ENCODE measurements around the gene IER2. TPM values are rescaled to one million over a fixed set of nuclear protein-coding genes. Genes with fewer than 3 reads are reported as not detected.
"Not testable (repeated sequence)": the region's sequence is repeated elsewhere in the genome, so short reads cannot be mapped to it uniquely, and the experiment has no call there.

Gene IER2
- total and polyA plus RNA-seq, 2 donors, result 28.3 to 92.7 TPM

- Histone ChIP-seq H3K27ac (ENCODE audit: low read depth in 1 of 2, low read length in 1 of 2) (no peak overlapping the region), H3K4me1 (ENCODE audit: control insufficient read depth in 2 of 2, insufficient read depth in 2 of 2, low read length in 2 of 2) (peaks cover 0 to 2% of the 10 kb centered on the region in 2 donors), H3K36me3 (ENCODE audit: control insufficient read depth in 2 of 2, insufficient read depth in 2 of 2, low read length in 1 of 2) (peaks cover 40 to 46% of the 10 kb centered on the region in 2 donors), H3K27me3 (ENCODE audit: control insufficient read depth in 2 of 2, insufficient read depth in 1 of 2, low read length in 1 of 2) (no peaks in the 10 kb centered on the region), H3K9me3 (ENCODE audit: control insufficient read depth in 2 of 2, insufficient read depth in 1 of 2, low read length in 1 of 2) (no peaks in the 10 kb centered on the region), H3K4me3 (ENCODE audit: low read length in 2 of 2) (no peak overlapping the region)
- WGBS, result 97% methylated on average over 60 of the region's 60 CpGs
- DNase-seq (ENCODE audit: low read depth in 6 of 9, low spot score in 9 of 9), result no peak
Measured at GRCh38 chr19:13135068-13136062, 14.8 kb upstream of the IER2 start.

DNA sequence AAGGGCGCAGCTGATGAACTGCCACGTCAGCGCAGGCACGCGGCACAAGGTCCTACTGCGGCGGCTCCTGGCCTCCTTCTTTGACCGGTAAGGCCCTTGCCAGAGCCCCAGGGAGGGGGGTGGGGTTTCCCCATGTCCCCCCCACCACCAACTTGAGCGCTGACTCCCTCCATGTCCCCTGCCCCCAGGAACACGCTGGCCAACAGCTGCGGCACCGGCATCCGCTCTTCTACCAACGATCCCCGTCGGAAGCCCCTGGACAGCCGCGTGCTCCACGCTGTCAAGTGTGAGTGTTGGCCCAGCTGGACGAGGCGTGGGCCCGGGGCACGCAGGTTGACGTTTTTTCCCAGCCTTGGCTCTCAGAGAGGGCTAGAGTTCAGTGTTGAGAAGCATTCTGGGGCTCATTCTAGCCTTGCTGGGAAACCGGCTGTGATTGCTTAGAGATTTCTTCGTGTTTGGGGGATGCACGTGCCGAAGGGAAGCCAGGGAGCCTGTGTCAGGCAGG lies 12.9 kb upstream of the IER2 start:
- peaks cover 40 to 54% of the 10 kb centered on the region in 2 donors for H3K36me3 ChIP-seq (ENCODE audit: control insufficient read depth in 2 of 2, insufficient read depth in 2 of 2, low read length in 1 of 2)
- H3K9me3 ChIP-seq (ENCODE audit: control insufficient read depth in 2 of 2, insufficient read depth in 1 of 2, low read length in 1 of 2), result no peaks in the 10 kb centered on the region
- no peak overlapping the region for H3K27ac ChIP-seq (ENCODE audit: low read depth in 1 of 2, low read length in 1 of 2)
- H3K4me3 ChIP-seq (ENCODE audit: low read length in 2 of 2), result no peak overlapping the region
- peaks cover 0 to 2% of the 10 kb centered on the region in 2 donors for H3K4me1 ChIP-seq (ENCODE audit: control insufficient read depth in 2 of 2, insufficient read depth in 2 of 2, low read length in 2 of 2)
- 99% methylated on average over 28 of the region's 28 CpGs for WGBS
- DNase-seq (ENCODE audit: low read depth in 6 of 9, low spot score in 9 of 9), result no peak
- H3K27me3 ChIP-seq (ENCODE audit: control insufficient read depth in 2 of 2, insufficient read depth in 1 of 2, low read length in 1 of 2), result no peaks in the 10 kb centered on the region

DNA sequence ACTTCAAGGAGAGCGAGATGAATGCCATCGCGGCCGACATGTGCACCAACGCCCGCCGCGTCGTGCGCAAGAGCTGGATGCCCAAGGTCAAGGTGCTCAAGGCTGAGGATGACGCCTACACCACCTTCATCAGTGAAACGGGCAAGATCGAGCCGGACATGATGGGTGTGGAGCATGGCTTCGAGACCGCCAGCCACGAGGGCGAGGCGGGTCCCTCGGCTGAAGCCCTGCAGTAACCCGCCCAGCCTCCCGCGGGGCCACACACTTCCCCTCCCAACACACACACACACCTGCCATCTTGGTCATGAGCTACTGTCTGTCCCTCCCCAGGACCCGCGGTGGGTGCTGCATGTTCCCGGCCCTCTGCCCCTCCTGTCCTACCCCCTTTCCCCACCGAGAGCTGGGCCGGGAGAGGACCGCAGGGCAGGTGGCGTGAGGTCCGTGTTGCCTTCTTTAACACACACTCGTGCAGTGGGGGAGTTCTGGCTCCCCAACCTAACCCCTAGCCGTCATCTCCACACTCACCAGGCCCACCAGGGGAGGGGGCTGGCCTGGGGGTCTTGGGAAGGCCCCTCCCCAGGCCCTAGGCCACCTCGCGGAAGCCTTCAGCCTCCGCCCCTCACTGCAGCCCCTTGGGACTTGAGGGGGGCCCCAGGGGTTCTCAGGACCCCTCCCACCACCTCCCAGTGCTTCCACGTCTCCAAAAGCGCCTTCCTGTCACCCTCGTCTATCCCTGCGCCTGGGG lies 11.9 kb upstream of the IER2 start:
- no peak for DNase-seq (ENCODE audit: low read depth in 6 of 9, low spot score in 9 of 9)
- Histone ChIP-seq H3K27ac (ENCODE audit: low read depth in 1 of 2, low read length in 1 of 2) (no peak overlapping the region), H3K27me3 (ENCODE audit: control insufficient read depth in 2 of 2, insufficient read depth in 1 of 2, low read length in 1 of 2) (no peaks in the 10 kb centered on the region), H3K9me3 (ENCODE audit: control insufficient read depth in 2 of 2, insufficient read depth in 1 of 2, low read length in 1 of 2) (no peaks in the 10 kb centered on the region), H3K4me3 (ENCODE audit: low read length in 2 of 2) (no peak overlapping the region), H3K4me1 (ENCODE audit: control insufficient read depth in 2 of 2, insufficient read depth in 2 of 2, low read length in 2 of 2) (no peaks in the 10 kb centered on the region), H3K36me3 (ENCODE audit: control insufficient read depth in 2 of 2, insufficient read depth in 2 of 2, low read length in 1 of 2) (peaks cover 40 to 62% of the 10 kb centered on the region in 2 donors)
- 96% methylated on average over 40 of the region's 40 CpGs for WGBS

- no peak overlapping the region for H3K4me3 ChIP-seq (ENCODE audit: low read length in 2 of 2)
- peaks cover 41 to 65% of the 10 kb centered on the region in 2 donors for H3K36me3 ChIP-seq (ENCODE audit: control insufficient read depth in 2 of 2, insufficient read depth in 2 of 2, low read length in 1 of 2)
- 96% methylated on average over 10 of the region's 10 CpGs for WGBS
- no peak for DNase-seq (ENCODE audit: low read depth in 6 of 9, low spot score in 9 of 9)
- no peaks in the 10 kb centered on the region for H3K27me3 ChIP-seq (ENCODE audit: control insufficient read depth in 2 of 2, insufficient read depth in 1 of 2, low read length in 1 of 2)
- H3K9me3 ChIP-seq (ENCODE audit: control insufficient read depth in 2 of 2, insufficient read depth in 1 of 2, low read length in 1 of 2), result no peaks in the 10 kb centered on the region
- H3K27ac ChIP-seq (ENCODE audit: low read depth in 1 of 2, low read length in 1 of 2), result no peak overlapping the region
- H3K4me1 ChIP-seq (ENCODE audit: control insufficient read depth in 2 of 2, insufficient read depth in 2 of 2, low read length in 2 of 2), result no peaks in the 10 kb centered on the region
Measured at GRCh38 chr19:13138916-13139198, 11.4 kb upstream of the IER2 start.

GRCh38 chr19:13139633-13140311 lies 10.4 kb upstream of the IER2 start:
- no peak for DNase-seq (ENCODE audit: low read depth in 6 of 9, low spot score in 9 of 9)
- H3K36me3 ChIP-seq (ENCODE audit: control insufficient read depth in 2 of 2, insufficient read depth in 2 of 2, low read length in 1 of 2), result peaks cover 49 to 74% of the 10 kb centered on the region in 2 donors

DNA sequence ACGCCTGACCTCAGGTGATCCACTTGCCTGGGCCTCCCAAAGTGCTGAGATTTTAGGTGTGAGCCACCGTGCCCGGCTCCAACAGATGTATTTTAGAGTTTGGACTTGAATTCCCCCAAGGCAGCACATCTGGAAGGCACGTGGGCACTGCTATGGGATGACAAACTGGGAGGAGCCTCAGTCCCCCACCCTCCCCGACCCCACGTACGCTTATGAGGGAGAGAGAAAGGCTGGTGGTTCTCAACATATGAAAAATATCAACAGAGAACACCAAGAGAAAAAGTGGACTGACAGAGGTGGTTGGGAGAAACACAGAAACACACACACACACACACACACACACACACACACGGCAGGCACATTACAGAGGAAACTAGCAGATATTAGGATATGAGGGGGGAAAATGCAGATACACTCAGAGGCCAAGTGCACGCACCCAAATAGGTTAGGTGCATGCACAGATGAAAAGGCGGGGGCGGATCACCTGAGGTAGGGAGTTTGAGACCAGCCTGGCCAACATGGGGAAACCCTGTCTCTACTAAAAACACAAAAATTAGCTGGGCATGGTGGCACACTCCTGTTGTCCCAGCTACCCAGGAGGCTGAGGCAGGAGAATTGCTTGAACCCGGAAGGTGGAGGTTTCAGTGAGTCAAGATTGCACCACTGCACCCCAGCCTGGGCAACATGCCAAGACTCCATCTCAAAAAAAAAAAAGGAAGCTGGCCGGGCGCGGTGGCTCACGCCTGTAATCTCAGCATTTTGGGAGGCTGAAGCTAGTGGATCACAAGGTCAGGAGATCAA lies 3.2 kb upstream of the IER2 start:
- DNase-seq (ENCODE audit: low read depth in 6 of 9, low spot score in 9 of 9), result no peak

More at GRCh38 chr19:13139633-13140311, 10.4 kb upstream of the IER2 start:
- H3K27ac ChIP-seq (ENCODE audit: low read depth in 1 of 2, low read length in 1 of 2), result no peak overlapping the region
- H3K27me3 ChIP-seq (ENCODE audit: control insufficient read depth in 2 of 2, insufficient read depth in 1 of 2, low read length in 1 of 2), result no peaks in the 10 kb centered on the region
- H3K9me3 ChIP-seq (ENCODE audit: control insufficient read depth in 2 of 2, insufficient read depth in 1 of 2, low read length in 1 of 2), result no peaks in the 10 kb centered on the region
- no peaks in the 10 kb centered on the region for H3K4me1 ChIP-seq (ENCODE audit: control insufficient read depth in 2 of 2, insufficient read depth in 2 of 2, low read length in 2 of 2)
- WGBS, result 96% methylated on average over 11 of the region's 11 CpGs
- no peak overlapping the region for H3K4me3 ChIP-seq (ENCODE audit: low read length in 2 of 2)

DNA sequence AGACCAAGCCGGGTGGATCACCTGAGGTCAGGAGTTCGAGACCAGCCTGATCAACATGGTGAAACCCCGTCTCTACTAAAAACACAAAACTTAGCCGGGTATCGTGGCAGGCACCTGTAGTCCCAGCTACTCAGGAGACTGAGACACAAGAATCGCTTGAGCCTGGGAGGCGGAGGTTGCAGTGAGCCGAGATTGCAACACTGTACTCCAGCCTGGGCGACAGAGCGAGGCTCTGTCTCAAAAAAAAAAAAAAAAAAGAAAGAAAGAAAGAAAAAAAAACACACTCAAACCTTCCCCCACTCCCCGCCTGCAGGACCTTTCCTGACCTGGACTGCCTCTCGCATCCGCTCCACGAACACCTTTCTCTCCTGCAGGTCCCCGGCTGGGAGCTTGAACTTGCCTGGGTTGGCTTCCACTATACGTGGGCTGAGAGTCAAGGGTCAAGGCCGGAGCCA lies 1.0 kb upstream of the IER2 start:
- DNase-seq (ENCODE audit: low read depth in 6 of 9, low spot score in 9 of 9); H3K27ac ChIP-seq (ENCODE audit: low read depth in 1 of 2, low read length in 1 of 2); H3K27me3 ChIP-seq (ENCODE audit: control insufficient read depth in 2 of 2, insufficient read depth in 1 of 2, low read length in 1 of 2); H3K9me3 ChIP-seq (ENCODE audit: control insufficient read depth in 2 of 2, insufficient read depth in 1 of 2, low read length in 1 of 2): not testable (repeated sequence)
- 70% methylated on average over 17 of the region's 17 CpGs for WGBS
- Histone ChIP-seq H3K4me3 (ENCODE audit: low read length in 2 of 2) (peak overlapping the region; percentile 84 to 87), H3K36me3 (ENCODE audit: control insufficient read depth in 2 of 2, insufficient read depth in 2 of 2, low read length in 1 of 2) (peaks cover 9 to 14% of the 10 kb centered on the region in 2 donors), H3K4me1 (ENCODE audit: control insufficient read depth in 2 of 2, insufficient read depth in 2 of 2, low read length in 2 of 2) (peaks cover 3 to 30% of the 10 kb centered on the region in 2 donors)

More for the DNA sequence above, 3.2 kb upstream of the IER2 start:
- Histone ChIP-seq H3K4me1 (ENCODE audit: control insufficient read depth in 2 of 2, insufficient read depth in 2 of 2, low read length in 2 of 2) (peaks cover 3 to 22% of the 10 kb centered on the region in 2 donors), H3K27me3 (ENCODE audit: control insufficient read depth in 2 of 2, insufficient read depth in 1 of 2, low read length in 1 of 2) (no peaks in the 10 kb centered on the region), H3K36me3 (ENCODE audit: control insufficient read depth in 2 of 2, insufficient read depth in 2 of 2, low read length in 1 of 2) (peaks cover 18 to 23% of the 10 kb centered on the region in 2 donors), H3K9me3 (ENCODE audit: control insufficient read depth in 2 of 2, insufficient read depth in 1 of 2, low read length in 1 of 2) (peaks cover 0 to 5% of the 10 kb centered on the region in 2 donors), H3K4me3 (ENCODE audit: low read length in 2 of 2) (no peak overlapping the region), H3K27ac (ENCODE audit: low read depth in 1 of 2, low read length in 1 of 2) (no peak overlapping the region)
- WGBS, result 91% methylated on average over 16 of the region's 16 CpGs

DNA sequence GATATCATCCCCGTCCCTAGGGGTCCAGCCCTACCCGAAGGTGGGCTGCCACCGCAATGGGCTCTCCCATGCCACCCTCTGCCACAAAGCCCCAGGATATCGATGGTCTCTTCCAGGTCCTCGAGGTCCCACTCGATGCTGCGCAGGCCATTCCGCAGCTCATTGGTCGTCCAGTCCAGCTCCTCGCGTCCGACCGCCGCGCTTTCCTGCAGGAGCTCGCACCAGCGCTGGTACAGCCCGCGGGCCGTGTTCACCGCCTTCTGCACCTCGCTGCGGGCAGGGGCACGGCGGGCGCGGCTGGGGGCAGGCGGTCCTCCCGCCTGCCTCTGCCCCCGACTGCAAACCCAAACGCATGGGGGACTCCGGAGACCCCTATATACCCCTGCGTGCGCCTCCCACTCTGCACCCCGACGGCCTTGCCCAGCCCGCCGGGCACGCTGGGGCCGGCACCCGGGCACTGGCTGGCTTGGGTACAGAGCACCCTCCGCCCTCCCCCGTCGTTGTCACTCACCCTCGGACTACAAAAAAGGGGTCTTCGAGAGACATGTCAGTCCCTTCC lies 504 bp upstream of the IER2 start:
- Histone ChIP-seq H3K27me3 (ENCODE audit: control insufficient read depth in 2 of 2, insufficient read depth in 1 of 2, low read length in 1 of 2) (no peaks in the 10 kb centered on the region), H3K9me3 (ENCODE audit: control insufficient read depth in 2 of 2, insufficient read depth in 1 of 2, low read length in 1 of 2) (peaks cover 0 to 5% of the 10 kb centered on the region in 2 donors), H3K4me3 (ENCODE audit: low read length in 2 of 2) (peak overlapping the region; percentile 84 to 87), H3K4me1 (ENCODE audit: control insufficient read depth in 2 of 2, insufficient read depth in 2 of 2, low read length in 2 of 2) (peaks cover 3 to 30% of the 10 kb centered on the region in 2 donors), H3K27ac (ENCODE audit: low read depth in 1 of 2, low read length in 1 of 2) (peak overlapping the region; percentile 31 to 87), H3K36me3 (ENCODE audit: control insufficient read depth in 2 of 2, insufficient read depth in 2 of 2, low read length in 1 of 2) (peaks cover 4 to 9% of the 10 kb centered on the region in 2 donors)
- WGBS, result 1% methylated on average over 46 of the region's 46 CpGs
- peak in 4 of 9 donors; percentile 8 to 42 (median 16) for DNase-seq (ENCODE audit: low read depth in 6 of 9, low spot score in 9 of 9)
